Hippocampal formation (tissue), 2 donors: Measurements from ENCODE around the gene CST4.
"Not testable (repeated sequence)": the region's sequence is repeated elsewhere in the genome, so short reads cannot be mapped to it uniquely, and the experiment has no call there.

Experiments used
- DNase-seq, 2 donors: peaks; one replicate each; lab custom pipeline; 2025; lab: John Stamatoyannopoulos, UW

The CST4 gene

GRCh38 chr20:23640671-23641667 lies 47.9 kb downstream of the CST4 start:
- DNase-seq = no peak

- DNase-seq = no peak
These were observed 48.7 kb downstream of the CST4 start for GRCh38 chr20:23640018-23640601.

- no peak for DNase-seq
These were observed 49.3 kb downstream of the CST4 start for GRCh38 chr20:23639490-23639958.

GRCh38 chr20:23638309-23638708 lies 50.5 kb downstream of the CST4 start:
- no peak for DNase-seq

- peak; percentile 63 to 67 for DNase-seq
These were observed 51.3 kb downstream of the CST4 start, which contains the start of gene CST3 for GRCh38 chr20:23637282-23638221. TSS of gene CST3 (minus strand) at chr20:23637955. CDS start at chr20:23637862, 93 bp downstream.

- DNase-seq = no peak
These were observed 51.9 kb downstream of the CST4 start for GRCh38 chr20:23636908-23637281.

GRCh38 chr20:23636182-23636907 lies 52.5 kb downstream of the CST4 start:
- DNase-seq = no peak

- not testable (repeated sequence) for DNase-seq
These were observed 53.1 kb downstream of the CST4 start for GRCh38 chr20:23635768-23636090.
